Activated CD8-positive, alpha-beta memory T cell treated with anti-CD3 and anti-CD28 coated beads, Interleukin-2, amount 50 U/mL, for 24 hours (primary cell): Measurements from ENCODE around the gene MOV10L1.
"Not testable (repeated sequence)": the region's sequence is repeated elsewhere in the genome, so short reads cannot be mapped to it uniquely, and the experiment has no call there.

Source experiments
- DNase-seq: peaks from one replicate; pipeline ENCODE4 v3.0.0-alpha.2; 2020; ENCODE audit errors: extremely low read depth

Gene MOV10L1

GRCh38 chr22:50138041-50138440 is 48.2 kb downstream of the MOV10L1 start:
- no peak for DNase-seq

GRCh38 chr22:50138988-50139387 is 49.2 kb downstream of the MOV10L1 start:
- DNase-seq = no peak

- no peak for DNase-seq
These were observed 50.1 kb downstream of the MOV10L1 start for GRCh38 chr22:50139843-50140415.

GRCh38 chr22:50140615-50141014 is 50.8 kb downstream of the MOV10L1 start:
- DNase-seq = no peak

- no peak for DNase-seq
These were observed 51.7 kb downstream of the MOV10L1 start for GRCh38 chr22:50141462-50141861.

GRCh38 chr22:50141891-50142363 is 52.1 kb downstream of the MOV10L1 start:
- no peak for DNase-seq

- no peak for DNase-seq
These were observed 53.3 kb downstream of the MOV10L1 start for GRCh38 chr22:50143096-50143495.

GRCh38 chr22:50144005-50144614 is 54.3 kb downstream of the MOV10L1 start:
- DNase-seq = no peak

GRCh38 chr22:50145721-50146438 is 56.1 kb downstream of the MOV10L1 start:
- DNase-seq = no peak

GRCh38 chr22:50146439-50147238 is 56.8 kb downstream of the MOV10L1 start:
- DNase-seq = no peak

GRCh38 chr22:50147258-50148165 is 57.7 kb downstream of the MOV10L1 start:
- DNase-seq = not testable (repeated sequence)

- no peak for DNase-seq
These were observed 58.3 kb downstream of the MOV10L1 start for GRCh38 chr22:50148166-50148500.

- DNase-seq = peak; percentile 29
These were observed 59.4 kb downstream of the MOV10L1 start for GRCh38 chr22:50148991-50149721.

- DNase-seq = no peak
These were observed 60.6 kb downstream of the MOV10L1 start for GRCh38 chr22:50150161-50151129.

GRCh38 chr22:50151571-50152537 is 62.0 kb downstream of the MOV10L1 start:
- DNase-seq = no peak

- no peak for DNase-seq
These were observed 63.4 kb downstream of the MOV10L1 start for GRCh38 chr22:50153056-50153755.

GRCh38 chr22:50153756-50154140 is 63.9 kb downstream of the MOV10L1 start:
- no peak for DNase-seq
